Dedifferentiated amniotic fluid mesenchymal stem cell (primary cell): Measurements from ENCODE around the gene LMAN2.

ENCODE experiments used
- DNase-seq: peaks from one replicate; pipeline ENCODE4 v3.0.0-alpha.2; 2016; ENCODE audit errors: extremely low spot score

The LMAN2 gene

DNA sequence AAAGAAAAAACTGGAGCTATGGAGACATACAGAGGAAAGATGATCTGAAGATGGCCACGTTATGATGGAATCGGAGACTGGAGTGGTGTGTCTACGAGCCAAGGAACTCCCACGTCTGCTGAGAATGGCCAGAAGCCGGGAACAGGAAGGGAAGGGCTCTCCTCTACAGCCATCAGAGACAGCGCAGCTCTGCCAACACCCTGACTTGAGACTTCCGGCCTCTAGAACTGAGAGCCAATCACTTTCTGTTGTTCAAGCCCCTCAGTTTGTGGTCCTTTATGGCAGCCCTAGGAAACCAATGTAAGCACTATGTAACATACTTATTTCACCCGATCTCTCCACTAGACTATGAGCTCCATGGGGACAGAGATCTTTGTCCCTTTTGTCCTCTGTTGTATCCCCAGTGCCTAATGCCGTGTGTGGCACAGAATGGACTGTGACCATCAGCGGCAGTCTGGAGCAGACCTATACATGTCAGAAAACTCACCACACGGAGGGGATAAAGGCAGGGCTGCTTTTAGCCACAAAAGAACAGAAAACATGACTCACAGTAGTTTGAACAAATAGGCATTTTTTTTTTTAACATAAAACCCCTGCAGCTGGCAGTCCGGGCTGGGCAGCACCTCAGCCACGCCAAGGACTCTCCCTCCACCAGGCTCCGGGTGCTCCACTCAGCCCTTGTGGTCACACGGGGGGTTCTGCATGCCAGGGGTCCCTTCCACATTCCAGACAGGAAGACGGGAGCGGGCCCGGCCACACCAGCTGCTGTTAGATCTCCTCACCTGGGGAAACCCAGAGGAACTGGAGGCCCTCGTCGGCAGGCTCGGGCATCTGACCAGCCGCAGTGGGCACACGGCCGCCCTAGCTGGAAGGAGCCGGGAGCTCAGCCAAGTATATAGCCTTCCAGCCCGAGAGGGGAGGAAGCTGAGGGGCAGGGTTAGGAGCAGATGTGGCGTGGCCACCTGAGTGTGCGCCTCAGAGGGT is 23.6 kb downstream of the LMAN2 start:
- no peak for DNase-seq

DNA sequence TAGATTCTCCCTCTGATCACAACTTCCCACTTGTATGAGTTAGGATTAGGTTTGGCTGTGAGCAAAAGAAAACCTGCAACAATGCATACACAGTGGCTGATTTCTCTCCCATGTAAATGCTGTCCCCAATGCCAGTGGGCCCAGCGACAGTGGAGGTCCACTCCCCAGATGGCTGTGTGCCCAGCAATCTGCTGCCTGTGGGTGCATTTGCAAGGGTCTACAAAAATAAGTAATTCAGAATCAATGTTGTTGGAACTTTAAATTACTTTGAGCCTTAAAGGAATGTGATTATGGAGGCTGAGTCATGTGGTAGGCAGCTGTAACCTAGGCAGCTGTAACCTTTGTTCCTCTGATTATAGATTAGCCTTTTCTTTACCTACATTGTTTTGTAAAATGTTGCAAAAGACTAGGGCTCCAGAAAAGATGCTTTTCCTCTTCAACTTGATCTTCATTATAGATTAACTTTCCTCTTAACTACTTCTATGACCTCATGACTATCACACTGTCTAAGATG is 25.5 kb downstream of the LMAN2 start:
- DNase-seq: no peak

DNA sequence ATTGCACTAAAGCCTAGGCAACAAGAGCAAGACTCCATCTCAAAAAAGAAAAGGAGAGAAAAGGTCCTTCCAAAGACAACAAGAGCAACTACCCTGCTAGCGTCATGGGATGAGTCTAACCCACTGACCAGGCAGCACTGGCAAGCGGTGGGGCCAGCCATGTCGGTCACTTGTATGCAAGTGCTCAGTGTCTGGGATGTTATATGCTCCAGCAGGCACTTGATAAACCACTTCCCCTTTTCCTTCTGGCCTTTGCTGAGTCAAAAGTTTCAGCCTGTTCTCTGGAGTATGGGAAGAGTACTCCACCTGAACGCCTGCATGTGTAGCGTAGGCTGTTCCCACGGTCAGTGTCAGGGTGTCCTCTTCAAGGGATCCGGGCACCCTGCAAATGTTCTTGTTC is 30.6 kb downstream of the LMAN2 start:
- no peak for DNase-seq

DNA sequence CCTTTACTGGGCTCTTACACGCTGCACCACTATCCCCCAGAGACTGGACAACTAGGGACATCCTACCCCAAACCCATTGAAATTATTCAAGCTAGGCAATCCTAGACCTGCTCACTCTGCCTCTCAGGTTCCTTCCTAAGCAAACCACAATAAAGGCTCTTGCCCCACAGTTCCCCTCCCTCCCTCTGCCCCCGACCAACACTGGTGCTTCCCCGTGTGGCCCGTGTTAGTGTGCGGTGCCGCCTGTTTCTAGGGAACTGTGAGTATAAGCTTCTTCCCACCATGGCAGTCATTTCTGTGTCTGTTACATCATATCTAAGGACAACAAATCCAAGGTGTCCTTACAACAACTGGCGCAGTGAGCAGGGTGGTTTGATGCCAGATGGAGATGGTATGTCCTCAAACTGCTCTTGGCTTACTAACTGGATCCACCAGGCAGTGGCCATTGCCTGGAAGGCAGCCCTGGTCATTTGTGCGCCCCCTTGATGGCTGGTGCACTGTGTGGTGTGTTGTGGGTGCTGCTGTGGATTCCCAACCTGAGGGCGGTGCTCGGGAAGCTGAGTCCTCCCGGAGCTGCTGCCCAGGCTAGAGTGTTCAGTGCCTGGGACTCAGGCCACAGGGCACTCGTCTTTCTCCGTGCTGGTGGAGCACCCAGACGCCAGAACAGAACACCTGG is 31.4 kb downstream of the LMAN2 start:
- DNase-seq: no peak

DNA sequence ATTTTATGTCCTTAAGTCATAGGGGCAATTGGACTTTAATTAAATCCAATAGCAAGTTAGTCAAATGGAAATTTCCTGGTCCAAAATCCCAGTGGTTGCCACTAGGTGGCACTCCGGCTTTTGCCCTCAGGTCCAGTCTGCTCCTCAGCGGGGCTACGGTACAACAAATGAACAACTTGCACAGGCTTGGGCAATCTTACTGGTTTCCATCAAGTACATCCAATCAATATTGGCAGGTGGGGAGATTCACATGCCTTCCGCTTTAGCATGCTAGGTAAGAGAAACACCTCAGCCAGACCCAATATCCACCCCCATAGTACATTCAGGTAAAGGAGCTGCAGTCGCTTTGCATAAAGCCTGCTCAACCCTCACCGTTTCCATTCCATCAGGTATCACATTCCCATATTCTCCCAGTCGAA is 33.5 kb downstream of the LMAN2 start:
- DNase-seq: peak; percentile 72

DNA sequence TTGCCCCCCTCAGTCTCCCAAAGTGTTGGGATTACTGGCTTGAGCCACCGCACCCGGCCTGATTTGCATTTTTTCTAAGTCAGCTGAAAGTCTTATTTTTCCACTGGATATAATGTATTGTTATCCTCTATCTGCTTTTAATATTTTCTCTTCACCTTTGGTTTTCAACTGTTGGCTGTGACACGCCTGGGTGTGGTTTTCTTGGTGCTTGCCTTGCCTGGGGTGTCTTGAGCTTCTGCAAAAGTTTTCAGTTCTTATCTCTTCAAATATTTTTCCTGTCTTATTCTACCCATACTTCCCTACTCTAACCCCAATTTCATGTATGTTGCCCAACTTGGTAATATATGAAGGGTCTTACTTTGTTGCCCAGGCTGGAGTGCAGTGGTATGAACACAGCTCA is 35.5 kb downstream of the LMAN2 start:
- no peak for DNase-seq

DNA sequence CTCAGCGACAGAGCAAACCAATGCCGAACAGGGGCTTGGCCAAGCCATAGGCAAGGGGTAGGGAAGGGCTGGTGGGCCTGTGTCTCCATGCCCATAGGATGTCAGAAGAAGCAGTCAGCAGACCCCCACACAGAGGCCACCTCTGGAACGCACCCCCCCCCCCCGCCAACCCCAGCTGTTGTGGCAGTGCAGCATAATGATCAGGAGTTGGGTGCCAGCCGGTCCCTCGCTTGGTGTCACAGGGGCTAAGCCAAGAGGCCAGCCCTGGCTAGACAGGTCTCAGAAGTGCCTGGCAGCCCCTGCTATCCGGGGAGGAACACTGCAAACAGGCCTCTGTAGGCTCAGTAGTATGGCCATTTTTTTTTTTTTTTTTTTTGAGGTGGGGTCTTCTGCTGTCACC is 36.1 kb downstream of the LMAN2 start:
- no peak for DNase-seq

DNA sequence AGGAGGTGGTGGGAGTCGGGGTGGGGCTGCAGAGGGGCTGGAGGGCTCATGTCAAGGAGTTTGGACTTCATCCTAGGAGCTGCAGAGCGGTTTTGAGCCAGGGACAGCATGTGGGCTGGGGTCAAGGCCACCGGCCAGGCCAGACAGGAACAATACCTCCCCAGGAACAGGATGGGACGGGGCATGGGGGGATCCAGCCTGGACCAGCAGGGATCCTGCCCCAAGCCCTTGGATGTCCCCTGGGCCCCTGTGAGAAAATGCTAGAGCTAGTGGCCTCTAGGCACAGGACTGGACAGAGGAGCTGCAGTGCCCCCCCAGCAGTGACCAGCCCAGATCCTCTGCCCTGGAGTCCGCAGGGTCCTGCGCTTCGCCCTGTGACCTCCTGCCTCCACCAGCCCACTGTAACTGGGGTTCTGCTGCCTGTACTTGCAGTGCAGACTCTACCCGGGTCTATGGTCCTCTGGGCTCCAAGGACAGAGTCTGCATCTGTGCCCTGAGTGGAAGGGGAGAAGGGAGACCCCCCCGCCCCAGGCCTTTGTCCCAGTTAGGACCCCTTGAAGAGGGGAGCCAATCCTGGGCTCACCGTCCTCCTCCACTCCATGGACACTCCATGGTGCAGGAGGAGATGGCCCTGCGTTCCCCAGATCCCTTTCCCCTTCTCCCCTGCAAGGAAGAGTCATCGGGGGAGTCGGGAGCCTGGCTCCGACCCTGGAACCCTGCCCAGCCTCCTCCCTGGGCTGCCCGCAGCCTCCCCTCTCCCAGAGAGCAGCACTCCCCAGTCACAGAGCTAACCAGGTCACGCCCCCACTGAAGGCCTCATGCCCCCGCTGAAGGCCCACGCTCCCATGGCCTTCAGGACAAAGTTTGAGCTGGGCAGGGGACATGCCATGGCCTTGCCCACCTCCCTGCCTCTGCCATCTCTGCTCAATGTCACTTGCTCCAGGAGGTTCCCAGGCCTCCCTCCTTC is 36.8 kb downstream of the LMAN2 start:
- DNase-seq: no peak

DNA sequence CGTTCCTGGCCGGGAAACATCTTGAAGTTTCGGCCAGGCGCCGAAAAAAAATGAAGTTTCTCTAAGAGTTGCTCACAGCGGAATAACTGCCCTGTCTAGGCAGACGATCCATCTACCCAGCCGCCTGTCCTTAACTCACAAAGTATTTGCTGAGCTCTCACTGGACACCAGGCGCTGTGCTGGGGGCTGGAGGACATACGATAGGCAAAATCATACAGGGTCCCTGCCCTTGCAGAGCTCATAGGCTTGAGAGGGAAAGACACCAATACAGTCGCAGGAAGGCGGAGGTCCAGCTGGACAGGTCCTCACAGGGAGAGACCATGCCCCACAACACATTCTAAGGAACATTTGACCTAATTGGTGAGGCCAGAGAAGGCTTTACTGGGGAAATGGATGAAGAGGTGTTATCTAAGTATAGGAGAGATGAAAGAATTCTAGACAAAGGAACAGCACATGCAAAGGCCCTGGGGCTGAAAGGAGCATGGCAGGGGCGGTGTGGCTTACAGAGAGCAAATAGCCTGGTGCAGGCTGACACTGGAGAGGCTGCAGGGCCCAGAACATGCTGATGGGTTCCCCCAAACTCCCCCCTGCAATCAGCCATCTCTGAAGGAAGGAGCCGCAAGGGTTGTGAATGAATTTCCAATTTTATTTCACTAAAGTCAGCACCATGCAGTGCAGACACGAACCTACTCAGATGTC is 37.8 kb downstream of the LMAN2 start:
- DNase-seq: no peak

DNA sequence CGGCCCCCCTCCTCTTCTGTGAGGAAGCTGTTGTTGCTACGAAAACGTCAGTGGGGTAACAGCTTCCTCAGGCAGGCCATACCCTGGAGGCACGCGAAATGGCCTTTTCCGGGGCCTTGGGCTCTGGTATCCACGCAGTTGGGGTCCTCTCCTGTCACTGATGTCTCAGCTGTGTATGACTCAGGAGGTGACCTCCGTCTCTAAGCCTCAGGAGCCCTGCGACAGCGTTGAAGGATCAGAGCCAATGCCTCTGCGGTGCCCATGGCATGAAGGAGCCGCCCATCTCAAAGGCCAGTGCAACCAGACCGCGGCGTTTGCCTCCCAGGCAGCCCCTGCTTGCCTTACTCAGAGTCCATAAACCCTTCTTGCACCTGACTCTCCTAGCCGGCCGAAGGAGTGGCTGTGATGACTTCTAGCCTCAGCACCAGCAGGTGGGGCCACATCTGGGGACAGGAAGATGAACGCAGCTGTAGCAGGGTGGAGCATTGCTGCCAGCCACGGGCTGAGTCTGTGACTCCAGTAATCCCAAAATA is 38.8 kb downstream of the LMAN2 start:
- no peak for DNase-seq

DNA sequence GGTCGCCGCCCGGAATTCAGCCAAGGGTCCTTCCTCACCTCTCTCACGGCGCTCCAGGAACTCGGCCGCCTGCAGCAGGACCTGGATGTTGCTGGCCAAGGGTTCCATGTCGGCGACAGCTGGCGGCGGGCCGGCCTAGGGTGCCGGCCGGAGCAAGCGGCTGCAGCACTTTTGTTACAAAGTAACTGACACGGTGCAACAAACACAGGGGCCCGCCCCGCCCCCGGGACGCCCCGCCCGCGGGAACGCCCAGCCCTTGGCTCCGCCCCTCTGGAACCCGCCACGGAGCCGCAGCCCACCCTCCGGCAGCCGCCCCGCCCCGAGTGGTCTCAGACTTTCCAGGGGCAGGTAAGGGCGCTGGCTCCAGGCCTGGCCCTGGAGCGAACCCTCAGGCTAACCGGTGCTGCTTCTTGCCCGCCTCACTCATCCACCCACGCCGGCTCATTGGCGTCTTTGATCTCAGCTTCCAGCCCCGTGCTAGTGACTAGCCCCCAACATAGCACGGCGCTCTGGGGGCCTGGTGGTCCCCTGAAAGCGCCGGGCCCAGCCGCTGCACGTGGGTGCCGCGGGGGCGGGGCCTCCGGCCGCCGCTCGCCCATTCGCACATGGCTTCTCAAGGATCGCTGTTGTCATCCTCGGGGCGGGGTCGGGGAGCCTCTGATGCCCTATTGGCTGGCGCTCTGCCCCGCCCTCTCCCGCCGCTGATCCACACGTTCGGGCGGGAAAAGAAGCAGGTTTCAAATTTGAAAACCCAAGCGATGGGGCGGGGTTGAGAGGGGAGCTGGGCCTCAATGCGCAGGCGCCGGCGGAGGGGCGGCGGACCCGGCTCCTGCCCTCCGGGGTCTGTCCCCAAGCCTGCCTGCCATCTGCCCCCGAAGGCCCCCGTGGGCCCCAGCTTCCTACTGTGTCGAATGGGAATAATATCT is 39.5 kb downstream of the LMAN2 start, which contains the start of gene MXD3:
MXD3 (minus strand) TSS at position 176 of the 926 bp plus-strand sequence; CDS start at position 108, 68 bp downstream.
- peak; percentile 91 for DNase-seq

DNA sequence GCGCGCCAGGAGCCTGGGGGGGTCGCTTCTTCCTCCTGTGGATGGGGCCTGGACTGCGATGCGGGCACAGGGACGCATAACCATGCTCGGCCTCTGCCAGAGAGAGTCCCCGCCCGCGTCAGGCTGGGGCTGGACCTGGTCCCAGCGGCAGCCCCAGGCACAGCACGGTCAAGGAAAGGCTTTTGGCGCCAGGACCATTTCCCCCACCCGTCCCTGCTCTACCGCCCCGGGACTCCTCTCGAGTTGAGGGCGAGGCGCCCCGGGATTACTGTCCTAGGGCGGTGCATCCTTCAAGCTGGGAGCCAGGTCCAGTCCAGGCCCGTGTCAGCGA is 40.1 kb downstream of the LMAN2 start:
- DNase-seq: no peak

DNA sequence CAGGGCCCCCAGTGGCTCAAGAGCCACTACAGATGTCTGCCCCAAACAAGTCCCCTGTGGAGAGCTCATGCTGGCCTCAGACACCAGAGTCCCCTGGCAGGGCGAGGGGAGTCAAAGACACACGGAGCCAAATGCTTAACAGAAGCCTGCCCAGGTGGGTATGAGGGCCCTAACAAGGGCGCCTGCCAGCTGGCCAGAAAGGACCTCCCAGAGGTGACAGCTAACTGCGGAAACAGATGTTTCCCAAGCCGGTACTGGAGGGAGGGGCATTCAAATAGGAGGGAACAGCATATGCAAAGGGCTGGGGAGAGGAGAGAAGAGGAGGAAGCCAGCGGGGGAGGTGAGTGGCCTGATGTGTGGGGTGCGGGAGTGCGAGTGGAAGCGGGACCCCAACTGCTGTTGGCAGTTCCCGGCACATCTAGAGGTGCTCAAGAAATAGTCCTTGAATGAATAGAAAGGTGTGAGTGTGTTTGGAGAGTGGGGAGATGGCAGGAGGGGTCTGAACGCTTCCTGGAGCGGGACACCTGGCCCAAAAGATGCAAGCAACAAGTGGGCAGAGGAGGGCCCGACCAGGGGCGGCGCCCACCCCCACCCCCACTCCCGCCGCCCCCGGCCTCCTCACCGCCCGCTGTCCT is 40.6 kb downstream of the LMAN2 start:
- no peak for DNase-seq

DNA sequence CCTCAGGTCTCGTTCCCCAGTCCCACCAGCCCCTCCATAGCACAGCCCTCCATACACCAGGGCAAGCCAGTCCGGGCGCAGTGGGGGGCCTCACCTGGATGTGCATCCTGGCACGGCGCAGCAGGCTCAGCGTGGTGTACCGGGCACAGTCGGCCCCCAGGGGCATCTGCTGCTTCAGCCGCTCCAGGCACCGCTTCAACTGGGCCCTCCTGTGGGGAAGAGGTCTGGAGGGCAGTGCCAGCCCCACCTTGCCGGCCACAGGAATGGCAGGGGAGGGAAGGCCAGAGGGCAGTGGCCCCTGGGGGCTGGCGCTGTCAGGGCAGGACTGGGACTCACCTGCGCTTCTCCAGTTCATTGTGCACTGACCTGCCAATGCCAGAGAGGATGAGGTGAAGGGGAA is 41.1 kb downstream of the LMAN2 start:
- DNase-seq: no peak

DNA sequence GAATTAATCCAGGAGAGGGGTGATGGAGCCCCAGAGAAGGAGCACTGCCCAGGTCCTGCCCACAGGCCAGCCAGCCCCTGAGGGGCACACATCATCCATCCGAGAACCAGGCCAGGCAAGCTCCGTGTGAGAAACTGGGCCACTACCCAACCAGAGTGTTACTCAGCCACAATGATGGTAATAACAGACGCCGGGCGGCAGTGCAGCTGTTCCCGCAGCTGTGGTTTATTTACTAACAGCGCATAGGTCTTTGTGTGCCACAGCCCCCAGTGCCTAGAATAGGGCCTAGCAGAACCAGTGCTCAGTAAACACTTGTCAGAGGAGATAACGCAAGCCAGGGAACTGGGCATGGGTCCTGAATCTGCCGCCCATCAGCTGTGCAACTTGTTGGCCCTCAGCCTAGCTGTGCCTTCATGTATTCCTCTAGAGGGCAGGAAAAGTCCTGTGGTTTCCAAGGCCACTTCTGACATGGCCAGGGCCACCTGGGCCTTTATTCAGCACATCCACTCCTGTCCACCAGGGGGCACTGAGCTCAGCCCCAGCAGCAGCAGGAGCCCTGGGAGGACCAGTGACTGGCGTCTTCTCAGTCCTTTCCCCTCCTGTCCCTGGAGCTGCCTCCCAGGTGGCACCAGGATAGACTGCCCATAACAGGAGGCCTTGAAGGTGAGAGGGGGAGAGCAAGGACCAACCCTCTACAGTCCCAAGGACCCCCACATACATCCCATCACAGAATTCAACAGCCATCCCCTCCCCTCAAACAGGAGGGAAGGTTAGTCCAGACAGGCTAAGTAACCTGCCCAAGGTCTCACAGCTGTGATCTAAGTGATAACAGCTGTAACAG is 41.9 kb downstream of the LMAN2 start:
- no peak for DNase-seq

DNA sequence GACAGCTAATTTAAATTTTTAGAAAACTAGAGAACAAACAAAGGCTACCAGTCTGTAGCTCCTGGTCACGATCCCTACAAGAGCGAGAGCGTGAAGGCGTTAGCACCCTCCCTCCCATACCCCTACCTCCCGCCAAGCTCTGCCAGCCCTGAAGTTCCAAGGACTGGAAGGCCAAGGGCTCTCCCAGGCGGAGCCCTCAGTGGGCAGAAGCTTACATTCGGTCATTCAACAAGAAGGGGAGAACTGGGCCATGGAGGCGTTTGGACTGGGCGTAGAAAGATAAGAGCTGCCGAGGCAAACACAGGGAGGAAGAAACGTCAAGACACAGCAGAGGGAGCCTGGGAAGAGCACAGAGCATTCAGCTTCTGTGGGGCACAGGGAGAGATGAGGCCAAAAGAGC is 42.7 kb downstream of the LMAN2 start:
- no peak for DNase-seq

DNA sequence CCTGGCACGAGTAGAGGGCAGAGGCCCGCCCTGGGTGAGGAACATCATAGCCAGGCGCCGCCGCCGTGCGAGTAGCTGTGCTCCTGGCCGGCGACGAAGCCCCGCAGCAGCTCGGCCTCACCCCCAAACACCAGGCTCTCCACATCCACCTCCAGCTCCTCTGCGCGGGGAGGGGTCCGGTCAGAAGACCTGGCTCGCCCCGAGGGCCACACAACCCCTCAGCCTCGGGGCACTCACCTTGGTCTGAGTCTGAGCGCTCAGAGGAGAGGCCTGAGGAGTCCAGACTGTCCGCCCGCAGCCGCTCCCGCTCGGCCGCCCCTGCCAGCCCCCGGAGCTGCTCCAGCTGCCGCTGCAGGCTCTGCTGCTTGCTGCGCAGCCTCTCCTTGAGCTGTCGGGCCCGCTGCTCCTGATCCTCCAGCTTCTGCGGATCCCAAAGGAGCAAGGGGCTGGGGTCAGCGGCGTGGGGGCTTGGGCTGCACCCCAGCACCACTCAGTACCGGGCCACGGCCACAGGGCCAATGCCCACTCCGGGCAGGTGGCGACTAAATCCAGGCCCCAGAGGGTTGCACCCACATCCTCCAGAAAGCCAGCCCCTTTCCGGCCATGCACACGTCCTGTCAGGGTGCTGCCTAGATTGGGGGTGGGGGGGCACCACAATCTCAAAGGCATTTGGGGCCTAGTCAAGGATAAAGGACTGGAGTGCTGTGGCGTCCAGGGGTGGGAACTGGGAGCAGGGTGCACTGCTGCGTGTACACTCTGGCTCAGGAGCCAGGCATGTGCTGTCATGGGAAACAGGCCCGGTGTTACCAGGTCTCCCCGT is 43.7 kb downstream of the LMAN2 start:
- DNase-seq: no peak
